Vagina (tissue), 2 donors: ENCODE results near the gene STARD10. TPM values are rescaled to one million over a fixed set of nuclear protein-coding genes. Genes with fewer than 3 reads are reported as not detected.

ENCODE experiments used
- DNase-seq, 2 donors: peaks; one replicate each; pipeline ENCODE4 v3.0.0-alpha.2; 2017; ENCODE audit errors: extremely low spot score in 2 of 2
- H3K27ac ChIP-seq: fragments of 200-600 bp; sonication (generic); one replicate; pipeline ENCODE4 v1.5.1; 2019
- H3K27me3 ChIP-seq: fragments of 200-600 bp; sonication (generic); one replicate; pipeline ENCODE4 v1.5.1; 2019
- H3K36me3 ChIP-seq, 2 donors: fragments of 200-600 bp; sonication (generic); one replicate each; pipeline ENCODE4 v1.5.1; 2017 to 2019
- H3K4me1 ChIP-seq: fragments of 200-600 bp; sonication (generic); one replicate; pipeline ENCODE4 v1.5.1; 2019
- H3K4me3 ChIP-seq, 2 donors: fragments of 200-600 bp; sonication (generic); 1 replicate in 1 of 2; 2 replicates in 1 of 2; pipeline ENCODE4 v1.5.1; 2016 to 2019
- H3K9me3 ChIP-seq: fragments of 200-600 bp; sonication (generic); one replicate; pipeline ENCODE4 v1.5.1; 2019
- CTCF ChIP-seq, 3 experiments: fragments of 450-650 bp in 2 of 3; fragments of 200-600 bp in 1 of 3; sonication (generic) in 1 of 3; IDR thresholded peaks; one replicate each; pipeline ENCODE4 v1.5.1; 2017 to 2019; ENCODE audit warnings: antibody characterized with exemption in 3 of 3, mild to moderate bottlenecking in 2 of 3, moderate library complexity in 2 of 3
- POLR2A ChIP-seq, 2 donors: fragments of 450-650 bp; IDR thresholded peaks; one replicate each; pipeline ENCODE4 v1.6.1; 2017; ENCODE audit warnings: antibody characterized with exemption in 2 of 2, mild to moderate bottlenecking in 2 of 2, moderate library complexity in 2 of 2
- POLR2AphosphoS5 ChIP-seq, 2 donors: sonication (generic); formaldehyde crosslinking; IDR thresholded peaks; one replicate each; pipeline ENCODE4 v1.9.0; 2017; ENCODE audit warnings: antibody characterized with exemption in 2 of 2, mild to moderate bottlenecking in 2 of 2, low read depth in 1 of 2; ENCODE audit not compliant: insufficient read depth in 1 of 2
- intact Hi-C: fragments of 100-400 bp; cut with DNase I; formaldehyde crosslinking; loops from one replicate; pipeline ENCODE4 v1.15.1; 2023
- total RNA-seq: library from RNA; depleted of rRNA; stranded (reverse); fragments of >200 nt; gene quantifications from one replicate; pipeline ENCODE4 v1.2.3, GENCODE V29; 2016

Gene STARD10
- total RNA-seq, 1 donor from 2014 or later: 75.9 TPM

GRCh38 chr11:72820439-72821139, 26.7 kb upstream of the STARD10 start:
- no peak for DNase-seq
- Histone ChIP-seq H3K36me3 (peaks cover 0 to 22% of the 10 kb centered on the region in 2 donors), H3K4me1 (peaks cover 28% of the 10 kb centered on the region), H3K4me3 (no peak overlapping the region), H3K27me3 (no peaks in the 10 kb centered on the region), H3K27ac (peak overlapping the region; percentile 61), H3K9me3 (no peaks in the 10 kb centered on the region)
- TF ChIP-seq POLR2A (IDR thresholded peaks at IDR 0.05): no peak
- no peak for TF ChIP-seq POLR2AphosphoS5 (IDR thresholded peaks at IDR 0.05; ENCODE audit: insufficient read depth in 1 of 2, low read depth in 1 of 2)
- no peak for TF ChIP-seq CTCF (IDR thresholded peaks at IDR 0.05)
- intact Hi-C loops: no loop called here

GRCh38 chr11:72818971-72819370, 25.1 kb upstream of the STARD10 start:
- H3K4me1 ChIP-seq: peaks cover 37% of the 10 kb centered on the region
- intact Hi-C loops: no loop called here
- no peak for DNase-seq

GRCh38 chr11:72817966-72818365, 24.1 kb upstream of the STARD10 start:
- intact Hi-C loops: no loop called here
- no peaks in the 10 kb centered on the region for H3K9me3 ChIP-seq
- H3K27ac ChIP-seq: no peak overlapping the region
- TF ChIP-seq POLR2A (IDR thresholded peaks at IDR 0.05) (no peak), CTCF (IDR thresholded peaks at IDR 0.05) (no peak)
- H3K4me3 ChIP-seq: no peak overlapping the region
- no peaks in the 10 kb centered on the region for H3K27me3 ChIP-seq
- H3K36me3 ChIP-seq: peaks cover 0 to 22% of the 10 kb centered on the region in 2 donors
- no peak for DNase-seq
- H3K4me1 ChIP-seq: peaks cover 41% of the 10 kb centered on the region

More at GRCh38 chr11:72818971-72819370, 25.1 kb upstream of the STARD10 start:
- Histone ChIP-seq H3K4me3 (no peak overlapping the region), H3K9me3 (no peaks in the 10 kb centered on the region), H3K27me3 (no peaks in the 10 kb centered on the region), H3K27ac (no peak overlapping the region), H3K36me3 (peaks cover 0 to 22% of the 10 kb centered on the region in 2 donors)
- TF ChIP-seq POLR2A (IDR thresholded peaks at IDR 0.05) (no peak), CTCF (IDR thresholded peaks at IDR 0.05) (no peak), POLR2AphosphoS5 (IDR thresholded peaks at IDR 0.05; ENCODE audit: insufficient read depth in 1 of 2, low read depth in 1 of 2) (no peak)

- no peak for TF ChIP-seq POLR2A (IDR thresholded peaks at IDR 0.05)
- TF ChIP-seq POLR2AphosphoS5 (IDR thresholded peaks at IDR 0.05; ENCODE audit: insufficient read depth in 1 of 2, low read depth in 1 of 2): no peak
- no peak for TF ChIP-seq CTCF (IDR thresholded peaks at IDR 0.05)
Observed at GRCh38 chr11:72816404-72816990, 22.6 kb upstream of the STARD10 start.

GRCh38 chr11:72815110-72815618, 21.3 kb upstream of the STARD10 start:
- H3K4me3 ChIP-seq: peak overlapping the region; percentile 81 to 95
- no peak for DNase-seq
- peak overlapping the region; percentile 95 for H3K27ac ChIP-seq
- H3K36me3 ChIP-seq: peaks cover 0 to 22% of the 10 kb centered on the region in 2 donors
- intact Hi-C loops: no loop called here
- H3K4me1 ChIP-seq: peaks cover 43% of the 10 kb centered on the region
- H3K9me3 ChIP-seq: no peaks in the 10 kb centered on the region
- no peaks in the 10 kb centered on the region for H3K27me3 ChIP-seq
- TF ChIP-seq CTCF (IDR thresholded peaks at IDR 0.05) (no peak), POLR2A (IDR thresholded peaks at IDR 0.05) (no peak), POLR2AphosphoS5 (IDR thresholded peaks at IDR 0.05; ENCODE audit: insufficient read depth in 1 of 2, low read depth in 1 of 2) (no peak)

More at GRCh38 chr11:72816404-72816990, 22.6 kb upstream of the STARD10 start:
- H3K4me1 ChIP-seq: peaks cover 52% of the 10 kb centered on the region
- H3K9me3 ChIP-seq: no peaks in the 10 kb centered on the region
- no peak overlapping the region for H3K4me3 ChIP-seq
- DNase-seq: no peak
- intact Hi-C loops: no loop called here
- H3K36me3 ChIP-seq: peaks cover 0 to 22% of the 10 kb centered on the region in 2 donors
- no peaks in the 10 kb centered on the region for H3K27me3 ChIP-seq
- no peak overlapping the region for H3K27ac ChIP-seq
